ENCODE measurements around the gene CEP152.

DNA sequence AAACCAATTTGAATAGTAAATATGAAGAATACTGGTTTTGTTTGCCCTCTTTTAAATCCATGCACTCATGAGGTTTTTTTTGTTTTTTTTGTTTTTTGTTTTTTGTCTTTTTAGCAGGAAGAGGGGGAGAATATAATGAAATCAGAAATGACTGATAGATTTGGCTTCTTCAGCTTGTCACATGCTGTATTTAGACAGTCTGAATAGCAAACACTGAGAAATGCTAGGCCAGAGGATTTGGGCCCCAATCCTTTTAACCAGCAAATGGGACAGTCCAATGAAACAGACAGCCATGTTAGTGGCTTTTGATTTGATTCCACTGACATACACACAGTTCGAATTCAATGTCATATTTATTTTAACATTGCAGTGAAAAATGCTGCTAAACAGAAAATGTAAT is 14.2 kb upstream of the CEP152 start:
- TF ChIP-seq, protein P1, sequence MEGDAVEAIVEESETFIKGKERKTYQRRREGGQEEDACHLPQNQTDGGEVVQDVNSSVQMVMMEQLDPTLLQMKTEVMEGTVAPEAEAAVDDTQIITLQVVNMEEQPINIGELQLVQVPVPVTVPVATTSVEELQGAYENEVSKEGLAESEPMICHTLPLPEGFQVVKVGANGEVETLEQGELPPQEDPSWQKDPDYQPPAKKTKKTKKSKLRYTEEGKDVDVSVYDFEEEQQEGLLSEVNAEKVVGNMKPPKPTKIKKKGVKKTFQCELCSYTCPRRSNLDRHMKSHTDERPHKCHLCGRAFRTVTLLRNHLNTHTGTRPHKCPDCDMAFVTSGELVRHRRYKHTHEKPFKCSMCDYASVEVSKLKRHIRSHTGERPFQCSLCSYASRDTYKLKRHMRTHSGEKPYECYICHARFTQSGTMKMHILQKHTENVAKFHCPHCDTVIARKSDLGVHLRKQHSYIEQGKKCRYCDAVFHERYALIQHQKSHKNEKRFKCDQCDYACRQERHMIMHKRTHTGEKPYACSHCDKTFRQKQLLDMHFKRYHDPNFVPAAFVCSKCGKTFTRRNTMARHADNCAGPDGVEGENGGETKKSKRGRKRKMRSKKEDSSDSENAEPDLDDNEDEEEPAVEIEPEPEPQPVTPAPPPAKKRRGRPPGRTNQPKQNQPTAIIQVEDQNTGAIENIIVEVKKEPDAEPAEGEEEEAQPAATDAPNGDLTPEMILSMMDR (IDR thresholded peaks at IDR 0.05; ENCODE audit: insufficient read depth, low read depth, low read length) = no peak
- no peak for TF ChIP-seq EZH2 (IDR thresholded peaks at IDR 0.05; ENCODE audit: insufficient read depth, low read length)

Data from astrocyte (in vitro differentiated cells and primary cell).